ENCODE results near the gene SDS. TPM values are rescaled to one million over a fixed set of nuclear protein-coding genes. Genes with fewer than 3 reads are reported as not detected.

The SDS gene
- total and polyA plus RNA-seq, 12 donors: 1.8 to 188 (median 3.4) TPM

DNA sequence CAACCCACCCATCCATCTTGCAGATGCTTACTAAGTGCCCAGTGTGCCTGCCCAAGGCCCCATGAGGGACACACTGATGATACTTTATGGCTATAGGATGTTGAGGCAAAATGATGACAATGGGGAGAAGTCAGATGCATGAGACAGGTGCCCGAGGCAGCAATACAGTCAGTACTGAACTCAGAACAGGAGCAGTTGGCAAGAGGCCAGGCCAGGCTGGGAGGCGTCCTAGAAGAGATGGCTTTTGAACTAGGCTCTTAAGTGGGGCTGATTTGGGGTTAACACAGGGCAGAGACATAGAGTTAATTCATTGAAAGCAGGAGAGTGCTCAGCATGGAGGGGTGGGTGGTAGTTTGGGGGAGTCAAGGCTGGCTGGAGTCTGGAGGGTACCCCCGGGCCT lies 29.7 kb downstream of the SDS start:
- peaks cover 0 to 86% of the 10 kb centered on the region in 2 donors for H3K36me3 ChIP-seq (replicated peaks in 1 of 2)
- intact Hi-C loops (cut with DNase I): no loop called here
- no peaks in the 10 kb centered on the region for H3K27me3 ChIP-seq
- DNase-seq: peak in 3 of 7 donors; percentile 54 to 68 (median 55)
- no peak overlapping the region for H3K4me3 ChIP-seq
- H3K4me1 ChIP-seq (replicated peaks in 1 of 2): peaks cover 0 to 6% of the 10 kb centered on the region in 2 donors
- no peaks in the 10 kb centered on the region for H3K9me3 ChIP-seq (replicated peaks in 1 of 3)
- TF ChIP-seq, protein P1, sequence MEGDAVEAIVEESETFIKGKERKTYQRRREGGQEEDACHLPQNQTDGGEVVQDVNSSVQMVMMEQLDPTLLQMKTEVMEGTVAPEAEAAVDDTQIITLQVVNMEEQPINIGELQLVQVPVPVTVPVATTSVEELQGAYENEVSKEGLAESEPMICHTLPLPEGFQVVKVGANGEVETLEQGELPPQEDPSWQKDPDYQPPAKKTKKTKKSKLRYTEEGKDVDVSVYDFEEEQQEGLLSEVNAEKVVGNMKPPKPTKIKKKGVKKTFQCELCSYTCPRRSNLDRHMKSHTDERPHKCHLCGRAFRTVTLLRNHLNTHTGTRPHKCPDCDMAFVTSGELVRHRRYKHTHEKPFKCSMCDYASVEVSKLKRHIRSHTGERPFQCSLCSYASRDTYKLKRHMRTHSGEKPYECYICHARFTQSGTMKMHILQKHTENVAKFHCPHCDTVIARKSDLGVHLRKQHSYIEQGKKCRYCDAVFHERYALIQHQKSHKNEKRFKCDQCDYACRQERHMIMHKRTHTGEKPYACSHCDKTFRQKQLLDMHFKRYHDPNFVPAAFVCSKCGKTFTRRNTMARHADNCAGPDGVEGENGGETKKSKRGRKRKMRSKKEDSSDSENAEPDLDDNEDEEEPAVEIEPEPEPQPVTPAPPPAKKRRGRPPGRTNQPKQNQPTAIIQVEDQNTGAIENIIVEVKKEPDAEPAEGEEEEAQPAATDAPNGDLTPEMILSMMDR (IDR thresholded peaks at IDR 0.05): no peak
- TF ChIP-seq POLR2A (IDR thresholded peaks at IDR 0.05): no peak
- WGBS, 4 donors: 58 to 73% (median 63%) methylated on average over 3 of the region's 3 CpGs
- peak overlapping the region in 1 of 5 donors; percentile 36 for H3K27ac ChIP-seq

DNA sequence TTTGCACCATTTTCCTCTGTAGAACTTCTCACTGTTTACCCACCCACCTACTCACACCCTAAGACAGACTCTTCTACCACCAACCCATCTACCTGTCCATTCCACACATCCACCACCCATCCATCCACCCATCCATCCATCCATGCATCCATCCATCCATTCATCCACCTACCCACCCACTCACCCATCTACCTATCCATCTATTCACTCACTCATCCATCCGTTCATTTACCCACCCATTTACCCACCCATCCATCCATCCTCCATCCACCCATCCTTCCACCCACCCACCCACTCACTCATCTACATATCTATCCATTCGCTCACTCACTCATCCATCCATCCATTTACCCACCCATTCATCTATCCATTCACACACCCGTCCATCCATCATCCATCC lies 30.2 kb downstream of the SDS start:
- Histone ChIP-seq H3K4me3 (no peak overlapping the region), H3K27me3 (no peaks in the 10 kb centered on the region), H3K9me3 (replicated peaks in 1 of 3) (no peaks in the 10 kb centered on the region), H3K27ac (no peak overlapping the region), H3K4me1 (replicated peaks in 1 of 2) (peaks cover under 1 to 11% of the 10 kb centered on the region in 2 donors), H3K36me3 (replicated peaks in 1 of 2) (peaks cover 0 to 86% of the 10 kb centered on the region in 2 donors)
- WGBS, 4 donors: 92 to 98% (median 93%) methylated on average over 3 of the region's 3 CpGs
- TF ChIP-seq POLR2A (IDR thresholded peaks at IDR 0.05): no peak
- TF ChIP-seq, protein P1 (IDR thresholded peaks at IDR 0.05): no peak
- intact Hi-C loops (cut with DNase I): no loop called here
- DNase-seq: no peak

DNA sequence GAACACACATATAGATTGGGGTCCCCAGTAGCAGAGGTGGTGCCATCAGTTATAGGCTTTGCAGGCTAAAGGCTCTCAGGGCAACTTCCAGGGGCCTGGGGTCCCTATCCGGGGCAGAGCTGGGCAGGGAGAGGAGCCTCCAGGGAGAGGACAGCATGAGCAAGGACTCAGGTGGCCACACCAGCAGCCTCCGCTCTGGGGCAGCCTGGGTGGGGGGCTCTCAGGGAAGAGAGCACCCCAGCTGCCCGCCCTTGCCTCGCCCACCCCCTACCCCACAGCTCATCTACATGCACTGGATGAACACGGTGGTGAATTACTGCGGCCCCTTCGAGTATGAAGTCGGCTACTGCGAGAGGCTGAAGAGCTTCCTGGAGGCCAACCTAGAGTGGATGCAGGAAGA lies 31.3 kb downstream of the SDS start:
- DNase-seq: no peak
- peaks cover 0 to 78% of the 10 kb centered on the region in 2 donors for H3K36me3 ChIP-seq (replicated peaks in 1 of 2)
- TF ChIP-seq POLR2A (IDR thresholded peaks at IDR 0.05): no peak
- TF ChIP-seq, protein P1 (IDR thresholded peaks at IDR 0.05): no peak
- intact Hi-C loops (cut with DNase I): no loop called here
- no peaks in the 10 kb centered on the region for H3K9me3 ChIP-seq (replicated peaks in 1 of 3)
- WGBS, 4 donors: 88 to 96% (median 95%) methylated on average over 8 to 9 of the region's 9 CpGs
- no peak overlapping the region for H3K4me3 ChIP-seq
- no peak overlapping the region for H3K27ac ChIP-seq
- H3K4me1 ChIP-seq (replicated peaks in 1 of 2): peaks cover 10 to 20% of the 10 kb centered on the region in 2 donors
- H3K27me3 ChIP-seq: no peaks in the 10 kb centered on the region

DNA sequence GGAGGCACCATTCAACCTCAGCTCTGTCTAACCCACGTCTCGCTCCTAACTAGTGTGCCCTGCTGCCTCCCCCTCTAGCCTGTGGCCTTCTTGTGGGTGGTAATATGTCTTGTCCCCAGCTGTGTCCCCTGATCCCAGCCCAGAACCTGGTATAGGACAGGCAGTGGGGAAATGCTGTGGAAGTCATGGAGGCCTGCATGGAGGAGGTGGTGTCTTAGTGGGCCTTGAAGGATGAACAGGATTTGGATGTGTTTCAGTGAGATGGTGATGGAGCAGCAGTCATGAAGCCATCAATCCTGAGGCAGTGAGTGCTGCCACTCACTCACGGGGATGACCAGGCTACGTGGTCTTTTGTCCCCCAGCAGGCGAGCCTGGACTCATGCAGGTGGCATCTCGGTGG lies 31.9 kb downstream of the SDS start:
- Histone ChIP-seq H3K27me3 (no peaks in the 10 kb centered on the region), H3K9me3 (replicated peaks in 1 of 3) (no peaks in the 10 kb centered on the region), H3K4me3 (no peak overlapping the region), H3K4me1 (replicated peaks in 1 of 2) (peaks cover 10 to 20% of the 10 kb centered on the region in 2 donors), H3K27ac (peak overlapping the region in 1 of 5 donors; percentile 5), H3K36me3 (replicated peaks in 1 of 2) (peaks cover 0 to 72% of the 10 kb centered on the region in 2 donors)
- WGBS, 4 donors: 86 to 100% (median 92%) methylated on average over 1 to 6 of the region's 6 CpGs
- intact Hi-C loops (cut with DNase I): no loop called here
- no peak for DNase-seq
- TF ChIP-seq POLR2A (IDR thresholded peaks at IDR 0.05): no peak
- TF ChIP-seq, protein P1 (IDR thresholded peaks at IDR 0.05): no peak

All from adrenal gland (tissue), 12 donors.